Mammary microvascular endothelial cell (primary cell): ENCODE data around the gene MISP. TPM values are rescaled to one million over a fixed set of nuclear protein-coding genes. Genes with fewer than 3 reads are reported as not detected.

Source experiments
- total RNA-seq: library from RNA; depleted of rRNA; stranded (reverse); fragments of >200 nt; gene quantifications from 2 replicates; pipeline ENCODE4 v1.2.3, GENCODE V29; 2015

The MISP gene, protein sequence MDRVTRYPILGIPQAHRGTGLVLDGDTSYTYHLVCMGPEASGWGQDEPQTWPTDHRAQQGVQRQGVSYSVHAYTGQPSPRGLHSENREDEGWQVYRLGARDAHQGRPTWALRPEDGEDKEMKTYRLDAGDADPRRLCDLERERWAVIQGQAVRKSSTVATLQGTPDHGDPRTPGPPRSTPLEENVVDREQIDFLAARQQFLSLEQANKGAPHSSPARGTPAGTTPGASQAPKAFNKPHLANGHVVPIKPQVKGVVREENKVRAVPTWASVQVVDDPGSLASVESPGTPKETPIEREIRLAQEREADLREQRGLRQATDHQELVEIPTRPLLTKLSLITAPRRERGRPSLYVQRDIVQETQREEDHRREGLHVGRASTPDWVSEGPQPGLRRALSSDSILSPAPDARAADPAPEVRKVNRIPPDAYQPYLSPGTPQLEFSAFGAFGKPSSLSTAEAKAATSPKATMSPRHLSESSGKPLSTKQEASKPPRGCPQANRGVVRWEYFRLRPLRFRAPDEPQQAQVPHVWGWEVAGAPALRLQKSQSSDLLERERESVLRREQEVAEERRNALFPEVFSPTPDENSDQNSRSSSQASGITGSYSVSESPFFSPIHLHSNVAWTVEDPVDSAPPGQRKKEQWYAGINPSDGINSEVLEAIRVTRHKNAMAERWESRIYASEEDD
- not detected in 2 replicates for total RNA-seq

DNA sequence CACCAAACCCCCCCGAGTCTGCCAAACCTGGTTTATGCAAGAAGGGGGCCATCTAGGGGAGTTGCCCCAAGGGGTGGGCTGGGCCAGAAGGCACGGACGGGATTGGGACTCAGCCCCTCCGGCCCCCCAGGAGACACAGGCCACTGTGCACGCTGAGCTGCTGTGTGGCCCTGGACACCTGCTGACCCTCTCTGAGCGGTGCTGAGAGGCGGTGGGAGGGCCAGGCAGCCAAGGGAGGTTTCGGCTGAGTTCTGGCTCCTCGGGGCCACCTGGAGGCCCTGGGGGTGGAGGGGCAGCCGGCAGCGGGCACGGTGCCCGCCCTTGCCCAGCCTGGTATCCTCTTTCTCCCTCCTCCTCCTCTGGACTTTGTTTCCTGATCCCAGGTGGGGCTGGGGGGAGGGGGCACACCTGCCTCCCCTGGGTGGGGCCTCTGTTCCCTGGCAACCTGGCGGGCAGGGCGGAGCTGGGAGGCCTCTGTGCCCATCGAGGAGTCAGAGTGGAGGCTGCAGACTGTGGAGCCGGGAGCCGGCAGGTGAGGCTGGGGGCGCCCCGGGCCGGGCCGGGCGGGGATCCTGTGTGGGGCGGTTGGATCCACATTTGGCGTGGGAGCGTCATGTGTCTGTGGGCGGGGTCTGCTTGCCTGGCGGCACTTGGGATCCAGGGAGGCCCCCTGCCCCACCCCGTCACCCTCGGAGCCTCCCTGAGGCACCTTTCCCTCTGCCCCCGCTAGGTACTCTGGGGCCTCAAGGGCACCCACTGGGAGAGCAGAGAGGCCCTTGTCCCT, at the start of gene MISP:
MISP (plus strand) TSS at position 473 of the 784 bp plus-strand sequence. CDS start 5,835 bp downstream, outside the sequence.

DNA sequence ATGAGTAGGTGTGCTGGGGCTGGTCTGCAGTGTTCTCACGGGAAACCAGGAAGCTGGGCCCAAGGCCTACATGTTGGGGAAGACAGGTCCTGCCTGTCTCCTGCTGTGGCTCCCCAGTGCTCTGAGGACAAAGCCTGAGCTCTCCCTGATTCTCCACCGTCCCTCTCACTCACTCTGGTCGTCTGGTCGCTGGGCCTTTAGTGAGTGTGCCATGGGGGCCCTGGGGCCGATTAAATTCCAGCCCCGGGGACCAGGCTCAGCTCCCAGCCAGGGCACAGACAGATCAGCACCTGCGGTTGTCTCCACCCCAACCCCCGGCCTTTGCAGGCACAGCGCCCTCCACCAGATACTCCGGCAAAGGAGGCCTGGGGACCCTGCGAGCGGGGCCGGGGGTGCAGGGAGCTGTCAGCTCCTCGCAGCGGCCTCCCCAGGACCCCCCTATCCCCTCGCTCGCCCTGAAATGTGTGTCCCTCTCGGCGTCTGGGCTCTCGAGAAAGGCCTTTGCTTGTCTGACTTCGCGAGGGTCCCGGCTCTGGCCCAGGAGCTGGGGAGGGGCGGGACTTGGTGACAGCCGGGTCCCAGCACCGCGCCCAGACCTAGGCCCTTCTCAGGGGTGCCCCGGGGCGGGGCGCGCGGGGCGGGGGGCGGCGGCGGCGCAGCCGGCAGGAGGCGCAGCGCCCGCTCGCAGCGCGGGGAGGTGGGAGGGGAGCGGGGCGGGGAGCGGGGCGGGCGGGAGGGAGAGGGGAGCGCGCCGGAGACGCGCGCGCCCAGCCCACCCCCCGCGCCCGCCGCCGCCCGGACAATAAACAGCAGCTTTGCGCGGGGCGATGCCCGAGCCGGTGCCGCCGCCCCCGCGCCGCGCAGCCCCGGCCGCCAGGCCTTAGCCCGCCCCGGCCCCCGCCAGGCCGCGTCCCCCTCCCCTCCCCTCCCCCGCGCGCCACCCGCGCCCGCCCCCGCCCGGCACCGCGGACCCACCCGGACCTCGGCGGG, 42.5 kb upstream of the MISP start, which contains the start of gene PALM:
PALM (plus strand) TSS at position 782 of the 990 bp plus-strand sequence. CDS start 212 bp downstream, outside the sequence.

DNA sequence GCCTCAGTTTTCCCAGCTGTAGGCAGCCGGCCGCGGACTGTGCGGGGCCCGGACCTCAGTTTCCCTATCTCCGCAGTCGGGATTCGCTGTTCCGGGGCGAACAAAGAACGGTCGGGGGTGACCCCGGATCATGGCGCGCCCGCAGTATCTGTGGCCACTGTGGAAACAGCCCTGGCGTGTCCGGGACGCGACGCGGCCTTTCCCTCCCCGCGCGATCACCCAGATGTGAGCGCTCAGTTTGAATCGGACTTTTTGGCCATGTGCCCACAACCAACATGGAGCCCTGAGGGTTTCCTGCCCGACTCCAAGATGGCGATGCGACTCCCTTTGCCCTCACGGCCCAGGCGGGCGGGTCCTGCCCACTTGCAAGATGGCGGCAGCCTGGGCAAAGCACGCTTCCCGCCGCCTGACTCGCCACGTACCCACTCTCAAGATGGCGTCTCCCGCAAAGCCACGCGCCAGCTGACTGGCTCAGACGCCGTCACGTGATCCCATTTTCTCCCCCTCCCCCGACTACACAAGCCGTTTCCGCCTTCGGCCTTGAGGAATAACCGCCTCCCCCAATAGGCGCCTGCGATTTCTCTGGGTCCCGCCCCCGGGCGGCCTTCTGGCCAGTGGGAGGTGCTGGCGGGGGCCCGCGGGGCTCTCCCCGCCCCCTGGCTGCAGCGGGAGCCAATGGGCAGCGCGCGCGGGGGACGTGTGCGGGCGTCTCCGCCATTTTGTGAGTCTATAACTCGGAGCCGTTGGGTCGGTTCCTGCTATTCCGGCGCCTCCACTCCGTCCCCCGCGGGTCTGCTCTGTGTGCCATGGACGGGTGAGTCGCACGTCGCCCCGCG, 46.0 kb downstream of the MISP start, which contains the start of gene PTBP1:
PTBP1 (plus strand) TSS at position 761 of the 836 bp plus-strand sequence; CDS start at position 807, 46 bp downstream.

Other genes with a start within 250 kb of the MISP start
- 40.9 and 48.2 TPM in 2 replicates for gene TPGS1, start 243.6 kb upstream of the MISP start, total RNA-seq
- gene CDC34, start 219.4 kb upstream of the MISP start, total RNA-seq: 111 and 117 TPM in 2 replicates
- not detected in 2 replicates for gene GZMM, start 207.1 kb upstream of the MISP start, total RNA-seq
- 537 and 604 TPM in 2 replicates for gene BSG, start 178.5 kb upstream of the MISP start, total RNA-seq
- gene HCN2, start 161.2 kb upstream of the MISP start, total RNA-seq: 0.07 and 0.10 TPM in 2 replicates
- 27.9 and 38.4 TPM in 2 replicates for gene POLRMT, start 117.6 kb upstream of the MISP start, total RNA-seq
- gene FGF22, start 111.2 kb upstream of the MISP start, total RNA-seq: not detected in 2 replicates
- 90.7 and 99.4 TPM in 2 replicates for gene RNF126, start 87.9 kb upstream of the MISP start, total RNA-seq
- gene FSTL3, start 74.7 kb upstream of the MISP start, total RNA-seq: 103 and 104 TPM in 2 replicates
- not detected in 2 replicates for gene PRSS57, start 55.7 kb upstream of the MISP start, total RNA-seq
- 5.9 and 6.9 TPM in 2 replicates for gene PALM, start 42.2 kb upstream of the MISP start, total RNA-seq
- 303 and 434 TPM in 2 replicates for gene PTBP1, start 46.3 kb downstream of the MISP start, total RNA-seq
- 0.25 TPM in 1 of 2 replicates, not detected in the other for gene PLPPR3, start 70.8 kb downstream of the MISP start, total RNA-seq
- gene AZU1, start 76.7 kb downstream of the MISP start, total RNA-seq: not detected in 2 replicates
- gene PRTN3, start 89.9 kb downstream of the MISP start, total RNA-seq: not detected in 2 replicates
- gene ELANE, start 101.2 kb downstream of the MISP start, total RNA-seq: not detected in 2 replicates
- 0.40 and 1.4 TPM in 2 replicates for gene CFD, start 108.6 kb downstream of the MISP start, total RNA-seq
- 50.0 and 62.7 TPM in 2 replicates for gene MED16, start 142.1 kb downstream of the MISP start, total RNA-seq
- not detected in 2 replicates for gene RNU6-9, start 142.4 kb downstream of the MISP start, total RNA-seq
- gene R3HDM4, start 162.1 kb downstream of the MISP start, total RNA-seq: 35.4 and 39.2 TPM in 2 replicates
- gene KISS1R, start 166.2 kb downstream of the MISP start, total RNA-seq: not detected in 2 replicates
- gene ARID3A, start 174.9 kb downstream of the MISP start, total RNA-seq: 4.6 and 6.9 TPM in 2 replicates
- 69.5 and 80.6 TPM in 2 replicates for gene WDR18, start 233.2 kb downstream of the MISP start, total RNA-seq
- gene GRIN3B, start 249.3 kb downstream of the MISP start, total RNA-seq: 0.53 and 2.6 TPM in 2 replicates